GM20000 (cell line): ENCODE data around the gene GRID1.

Experiments
- DNase-seq: peaks from one replicate; pipeline ENCODE4 v3.0.0; 2012; ENCODE audit warnings: low spot score
- CTCF ChIP-seq: IDR thresholded peaks from 2 replicates; pipeline ENCODE4 v1.5.1; 2012; ENCODE audit warnings: mild to moderate bottlenecking, control low read depth; ENCODE audit errors: extremely low read depth, missing control alignments

Gene GRID1

DNA sequence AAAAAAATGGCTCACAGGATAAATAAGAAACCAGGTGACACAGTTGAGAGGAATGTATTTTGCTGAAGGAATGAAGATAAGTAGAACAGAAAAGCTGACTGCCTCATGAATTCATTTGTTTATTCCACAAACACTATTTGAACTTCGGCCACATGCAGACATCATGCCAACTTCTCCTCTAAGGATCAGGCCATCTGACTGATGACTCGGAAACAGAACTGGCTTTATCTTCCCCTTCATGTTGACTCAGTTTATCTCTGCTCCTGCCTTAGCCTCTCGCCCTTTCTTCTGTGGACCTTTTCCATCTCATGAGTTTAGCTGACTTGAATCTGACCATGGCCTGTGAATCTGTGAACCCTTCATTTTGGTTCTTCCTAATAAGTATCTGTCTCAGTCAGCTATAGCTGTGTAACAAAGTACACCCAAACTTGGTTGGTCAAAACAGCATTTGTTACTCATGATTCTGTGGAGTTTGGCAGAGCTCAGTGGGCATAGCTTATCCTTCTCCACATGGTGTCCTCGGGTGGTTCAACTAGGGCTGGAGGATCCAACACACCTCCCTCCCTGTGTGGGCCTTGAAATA, 44.0 kb upstream of the GRID1 start:
- TF ChIP-seq CTCF = no peak
- DNase-seq = no peak

DNA sequence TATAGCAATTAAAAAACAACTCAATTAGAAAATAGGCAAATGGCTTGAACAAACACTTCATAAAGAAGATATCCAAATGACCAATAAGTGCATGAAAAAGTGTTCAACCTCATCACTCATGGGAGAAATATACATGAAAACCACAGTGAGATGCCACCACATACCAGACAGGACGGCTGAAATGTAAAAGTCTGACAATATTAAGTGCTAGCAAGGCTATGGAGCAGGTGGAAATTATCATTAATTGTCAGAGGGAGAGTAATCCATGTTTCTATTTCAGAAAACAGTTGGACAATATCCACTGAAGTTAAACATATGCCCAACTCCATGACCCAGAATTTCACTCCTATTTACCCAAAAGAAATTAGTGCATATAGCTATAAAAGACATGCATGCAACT, 42.6 kb upstream of the GRID1 start:
- TF ChIP-seq CTCF = no peak
- no peak for DNase-seq

GRCh38 chr10:86403183-86403797, 36.7 kb upstream of the GRID1 start:
- no peak for TF ChIP-seq CTCF
- no peak for DNase-seq

GRCh38 chr10:86402283-86402941, 35.8 kb upstream of the GRID1 start:
- no peak for DNase-seq
- TF ChIP-seq CTCF = no peak

DNA sequence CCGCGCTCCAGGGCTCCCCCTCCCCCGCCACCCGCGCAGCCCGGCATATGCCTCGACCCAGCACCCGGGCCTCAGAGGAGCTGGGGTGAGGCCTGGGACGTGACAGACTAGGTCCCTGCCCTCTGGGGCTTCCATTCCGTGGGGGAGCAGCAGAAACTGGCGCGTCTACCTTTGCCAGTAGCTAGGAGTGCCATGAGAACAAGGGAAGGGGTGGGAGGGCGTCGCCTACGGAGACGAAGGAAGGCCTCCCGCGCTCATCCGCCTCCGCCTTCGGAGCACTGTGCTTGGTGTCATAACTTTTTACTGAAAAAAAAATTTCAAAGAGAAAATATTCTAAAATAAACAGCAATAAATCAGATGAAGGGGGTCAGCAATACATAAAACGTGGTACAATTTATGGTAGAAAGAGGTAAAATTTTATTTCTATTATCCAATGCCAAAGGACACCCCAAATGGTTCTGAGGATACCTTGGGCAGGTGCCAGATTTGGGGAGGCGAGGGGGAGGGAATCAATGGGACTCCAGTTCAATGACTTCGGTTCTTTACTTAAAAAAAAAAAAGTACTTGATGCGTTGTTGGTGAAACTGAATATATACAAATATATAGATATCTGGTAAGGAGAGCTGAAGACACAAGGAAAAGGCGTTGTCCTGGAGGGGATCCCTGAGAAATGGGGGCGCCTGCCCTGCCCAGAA, 35.1 kb upstream of the GRID1 start:
- TF ChIP-seq CTCF = no peak
- DNase-seq = no peak

DNA sequence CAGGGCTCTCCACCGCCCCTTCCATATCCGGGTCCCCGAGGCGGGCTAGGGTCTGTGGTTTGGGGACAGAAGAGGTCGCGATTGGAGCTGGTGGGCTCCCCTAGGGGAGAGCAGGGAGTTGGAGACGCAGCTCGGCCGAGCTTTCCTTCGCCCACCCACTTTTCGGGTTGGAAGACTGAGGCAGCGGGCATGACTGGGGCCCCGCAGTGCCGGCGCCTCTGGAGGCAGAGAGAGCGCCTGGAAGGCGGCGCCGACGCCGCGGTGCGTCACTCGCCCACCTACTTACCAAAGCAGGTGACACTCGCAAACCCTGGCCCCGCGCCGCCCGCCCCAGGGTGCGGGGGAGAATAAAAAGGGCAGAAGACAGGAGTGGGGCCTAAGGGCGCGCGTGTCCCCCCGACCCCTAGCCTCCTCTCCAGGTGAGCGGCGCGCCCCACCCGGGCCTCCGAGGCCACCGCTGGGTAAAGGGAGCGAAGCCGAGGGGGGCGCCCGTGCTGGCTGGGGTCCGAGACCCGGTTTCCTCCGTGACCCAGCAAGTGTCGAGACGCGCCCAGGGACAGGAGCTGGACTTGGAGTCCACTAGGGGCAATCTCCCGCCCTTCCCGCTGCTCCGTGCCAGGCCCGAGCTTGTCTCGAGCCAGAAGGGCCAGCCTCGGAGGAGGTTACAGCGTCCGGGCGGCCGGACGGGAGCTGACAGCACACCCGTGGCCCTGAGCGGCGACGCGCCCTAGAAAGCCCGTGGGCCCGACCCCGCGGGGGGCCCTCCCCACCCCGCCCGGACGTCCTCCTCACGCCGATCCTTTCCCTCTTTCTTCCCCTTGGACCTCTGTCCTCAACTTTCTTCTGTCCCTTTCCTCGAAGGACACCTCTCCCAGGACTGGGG, 34.4 kb upstream of the GRID1 start:
- TF ChIP-seq CTCF = no peak
- DNase-seq = peak; percentile 73
